Activated naive CD4-positive, alpha-beta T cell treated with Interleukin-2 at 50 U/mL for 16 hours (primary cell): ENCODE data around the gene RUNX2.

Experiments
- DNase-seq: peaks from one replicate; pipeline ENCODE4 v3.0.0-alpha.2; 2020

RUNX2 gene

DNA sequence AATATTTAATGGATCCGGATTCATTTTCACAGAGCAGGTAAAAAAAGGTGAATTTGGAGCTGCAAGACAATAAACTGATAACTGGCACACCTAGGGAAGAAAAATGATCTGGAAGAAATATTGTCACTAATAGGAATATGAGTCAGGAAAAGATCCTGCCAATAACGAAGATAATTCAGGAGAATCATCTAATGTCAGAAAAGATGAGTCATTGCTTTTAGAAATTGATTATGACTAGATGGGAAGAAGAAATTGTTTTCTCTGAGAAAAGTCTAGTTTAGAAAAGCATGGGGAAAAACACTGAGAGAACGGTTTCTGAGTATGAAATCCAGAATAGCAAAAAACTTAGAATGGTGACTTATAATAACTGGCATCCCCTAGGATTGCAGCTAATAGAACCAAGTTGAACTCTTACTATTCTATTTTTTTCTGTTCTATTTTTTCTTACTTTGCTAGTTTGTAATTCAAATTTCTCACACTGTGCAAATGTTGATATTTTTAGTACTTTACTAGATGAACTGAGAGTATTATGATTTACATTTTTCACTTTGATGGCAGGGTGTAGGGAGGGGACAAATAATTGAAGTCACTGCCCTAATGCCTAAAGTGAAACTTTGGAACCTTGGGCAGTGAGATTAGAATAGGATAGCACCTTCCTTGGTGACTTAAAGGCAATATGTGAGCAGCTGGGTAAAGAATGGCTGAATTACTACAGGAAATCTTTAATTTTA is 87.8 kb downstream of the RUNX2 start:
- no peak for DNase-seq

DNA sequence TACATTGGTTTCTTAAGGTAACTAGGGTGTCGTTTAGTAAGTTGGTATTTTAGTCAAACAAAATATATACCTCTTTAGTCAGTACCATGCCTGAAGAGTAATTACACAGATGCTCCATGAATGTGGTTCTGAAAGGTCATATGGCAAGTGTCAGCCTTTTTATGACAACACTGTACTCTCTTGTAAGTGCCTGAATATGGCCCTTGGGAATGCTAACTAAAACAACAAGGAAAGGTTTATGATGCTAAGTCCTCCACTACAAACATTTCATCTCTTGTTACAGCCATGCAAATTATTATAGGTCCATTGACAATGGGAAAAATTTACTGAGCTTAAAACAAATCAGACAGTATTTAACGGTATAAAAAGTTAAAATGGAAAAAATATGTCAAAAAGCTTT is 88.6 kb downstream of the RUNX2 start:
- no peak for DNase-seq

GRCh38 chr6:45417436-45417835 is 89.3 kb downstream of the RUNX2 start:
- no peak for DNase-seq

DNA sequence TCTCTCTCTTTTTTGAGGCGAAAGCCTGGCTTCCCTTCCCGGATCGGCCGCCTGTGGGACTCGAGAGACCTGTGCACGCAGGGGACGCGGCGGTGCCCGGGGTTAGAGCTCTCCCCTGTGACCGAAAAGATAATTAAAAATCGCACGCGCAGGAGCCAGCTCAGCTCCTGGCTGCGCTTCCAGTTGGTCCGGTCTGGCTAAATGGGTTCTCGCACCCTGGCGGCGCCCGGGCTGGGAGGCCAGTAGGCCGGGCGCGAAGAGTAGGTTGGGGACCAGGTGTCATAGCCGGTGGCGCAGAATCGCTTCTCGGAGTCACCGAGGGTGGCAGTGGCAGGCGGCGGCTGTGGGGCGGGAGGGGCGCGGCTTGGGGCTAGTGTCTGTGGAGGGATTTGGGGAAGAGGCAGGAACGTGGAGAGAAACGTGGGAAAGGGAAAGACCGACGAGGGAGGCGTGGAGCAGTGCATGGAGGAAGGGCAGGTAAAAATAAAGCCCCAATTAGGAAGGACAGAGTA is 91.5 kb downstream of the RUNX2 start:
- peak; percentile 73 for DNase-seq

DNA sequence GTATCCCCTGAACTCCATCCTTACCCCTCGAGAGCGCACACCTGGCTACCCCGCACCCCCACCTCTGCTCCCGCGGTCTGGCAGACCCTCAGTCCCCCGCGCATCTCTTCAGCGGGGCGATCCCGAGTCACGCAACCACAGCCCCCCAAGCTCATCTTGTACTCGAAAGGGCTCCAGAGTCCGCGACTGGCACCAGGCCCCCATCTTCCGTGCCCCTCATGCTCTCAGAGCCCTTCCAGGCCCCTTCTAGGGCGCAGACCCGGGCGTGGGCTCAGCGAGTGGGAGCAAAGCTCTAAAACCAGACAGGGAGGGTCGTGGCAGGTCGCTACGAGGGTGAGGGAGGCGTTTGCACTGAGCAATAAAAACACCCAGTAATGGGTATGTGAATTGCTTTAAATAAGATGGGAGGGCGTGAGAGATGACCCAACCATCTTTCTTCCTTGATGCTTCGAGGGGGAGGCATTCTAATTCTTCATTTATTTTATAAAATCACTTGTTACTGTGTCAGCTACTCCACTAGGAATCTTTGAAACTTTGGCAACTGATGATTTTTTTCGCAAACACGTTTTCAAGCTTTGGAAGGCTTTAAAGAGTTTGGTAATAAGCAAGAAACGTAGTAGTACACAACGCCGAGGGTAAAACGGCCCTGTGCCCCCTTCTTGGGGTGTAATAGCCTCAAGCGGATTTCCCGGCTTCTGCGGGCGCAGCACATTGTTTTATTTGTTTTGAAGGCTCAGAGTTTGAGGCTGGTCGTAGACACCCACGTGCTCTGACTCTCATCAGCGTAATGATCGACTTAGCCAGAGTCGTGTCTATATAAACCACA is 92.2 kb downstream of the RUNX2 start:
- DNase-seq = peak; percentile 77

DNA sequence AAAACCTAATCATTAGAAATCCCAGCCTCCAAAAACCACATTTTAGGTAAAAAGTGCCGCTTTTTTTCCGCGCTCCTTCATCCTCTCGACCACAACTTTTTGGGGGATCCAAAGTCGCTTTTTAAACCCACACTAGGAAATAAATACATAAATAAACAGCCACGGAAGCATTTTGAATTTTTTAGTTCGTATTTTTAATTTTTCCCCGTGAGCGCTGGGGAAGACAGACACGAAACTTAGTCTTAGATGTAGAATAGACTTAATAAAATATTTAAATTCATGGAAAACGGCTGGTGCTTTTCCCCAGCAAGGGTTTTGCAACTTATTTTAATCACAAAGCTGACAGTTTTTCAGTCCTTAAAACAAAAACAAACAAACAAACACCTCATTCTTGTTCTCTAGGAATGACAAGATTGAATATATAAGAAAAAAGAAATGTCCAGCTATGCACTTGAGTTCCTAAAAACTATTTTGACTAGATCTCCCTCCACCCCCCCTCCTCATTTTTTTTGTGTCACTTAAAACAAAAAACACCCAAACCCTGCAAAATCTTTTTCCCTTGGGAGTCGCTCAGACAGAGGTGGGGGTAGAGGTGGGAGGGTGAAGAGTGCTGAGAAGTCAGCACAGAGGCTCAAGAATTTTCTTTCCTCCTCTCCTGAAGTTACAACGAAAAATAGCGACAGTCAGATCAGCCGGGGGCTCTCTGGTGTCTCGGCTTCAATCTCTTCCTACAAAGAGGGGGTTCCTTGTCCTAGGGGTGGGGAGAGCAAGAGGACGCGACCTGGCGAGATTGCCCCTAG is 93.0 kb downstream of the RUNX2 start:
- no peak for DNase-seq

- DNase-seq = peak; percentile 68
These were observed 93.8 kb downstream of the RUNX2 start for GRCh38 chr6:45421709-45422502.

DNA sequence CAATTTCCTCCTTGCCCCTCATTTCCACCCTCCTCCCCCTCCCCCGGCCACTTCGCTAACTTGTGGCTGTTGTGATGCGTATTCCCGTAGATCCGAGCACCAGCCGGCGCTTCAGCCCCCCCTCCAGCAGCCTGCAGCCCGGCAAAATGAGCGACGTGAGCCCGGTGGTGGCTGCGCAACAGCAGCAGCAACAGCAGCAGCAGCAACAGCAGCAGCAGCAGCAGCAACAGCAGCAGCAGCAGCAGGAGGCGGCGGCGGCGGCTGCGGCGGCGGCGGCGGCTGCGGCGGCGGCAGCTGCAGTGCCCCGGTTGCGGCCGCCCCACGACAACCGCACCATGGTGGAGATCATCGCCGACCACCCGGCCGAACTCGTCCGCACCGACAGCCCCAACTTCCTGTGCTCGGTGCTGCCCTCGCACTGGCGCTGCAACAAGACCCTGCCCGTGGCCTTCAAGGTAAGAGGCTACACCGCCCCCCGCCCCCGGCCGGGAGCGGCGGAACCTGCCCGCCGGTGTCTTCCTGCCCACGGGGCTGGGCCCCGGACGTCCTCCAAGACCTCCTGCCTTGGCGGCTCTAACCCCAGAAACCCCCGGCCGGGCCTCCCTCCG is 94.5 kb downstream of the RUNX2 start:
- peak; percentile 68 for DNase-seq

- DNase-seq = peak; percentile 56
These were observed 95.1 kb downstream of the RUNX2 start for GRCh38 chr6:45423111-45423823.

- DNase-seq = peak; percentile 37
These were observed 95.8 kb downstream of the RUNX2 start for GRCh38 chr6:45423824-45424450.

DNA sequence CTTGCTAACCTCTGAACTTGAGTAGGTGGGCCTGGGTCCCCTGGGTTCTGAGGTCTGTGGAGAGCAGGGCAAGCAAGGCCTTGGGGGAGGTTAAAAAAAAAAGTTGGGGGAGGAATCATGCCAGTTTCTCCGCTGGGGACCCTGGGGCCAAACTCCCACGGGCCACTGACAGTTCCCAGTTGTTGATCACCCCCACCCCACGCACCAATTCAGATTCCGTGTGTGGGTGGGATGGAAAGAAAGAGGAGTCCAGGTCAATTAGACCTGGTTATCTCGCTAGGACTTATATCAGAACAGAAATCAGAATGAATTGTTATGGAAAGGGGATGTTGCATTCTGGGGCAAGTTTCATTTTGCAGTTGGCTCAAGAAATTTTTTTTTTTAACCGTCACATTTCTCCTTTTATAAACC is 96.3 kb downstream of the RUNX2 start:
- DNase-seq = peak; percentile 70

DNA sequence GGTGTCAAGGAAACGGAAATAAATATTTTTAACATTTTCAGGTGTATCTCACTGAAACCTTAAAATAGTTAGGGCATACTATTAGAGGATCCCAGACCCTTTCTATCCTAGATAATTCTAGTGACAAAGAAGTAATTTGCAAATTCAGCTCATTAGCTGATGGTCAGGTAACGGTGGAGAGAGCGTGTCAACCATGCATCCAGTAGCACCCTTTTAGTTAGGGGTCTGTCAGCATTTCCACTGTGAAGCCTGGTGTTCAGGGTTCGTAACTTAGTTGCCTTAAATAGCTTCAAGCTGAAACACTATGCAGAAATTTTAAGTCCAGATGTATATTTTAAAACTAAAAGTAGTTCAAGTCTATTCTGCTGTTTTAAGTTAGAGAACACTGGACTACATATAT is 98.1 kb downstream of the RUNX2 start:
- DNase-seq = no peak

GRCh38 chr6:45427726-45428125 is 99.6 kb downstream of the RUNX2 start:
- DNase-seq = no peak

DNA sequence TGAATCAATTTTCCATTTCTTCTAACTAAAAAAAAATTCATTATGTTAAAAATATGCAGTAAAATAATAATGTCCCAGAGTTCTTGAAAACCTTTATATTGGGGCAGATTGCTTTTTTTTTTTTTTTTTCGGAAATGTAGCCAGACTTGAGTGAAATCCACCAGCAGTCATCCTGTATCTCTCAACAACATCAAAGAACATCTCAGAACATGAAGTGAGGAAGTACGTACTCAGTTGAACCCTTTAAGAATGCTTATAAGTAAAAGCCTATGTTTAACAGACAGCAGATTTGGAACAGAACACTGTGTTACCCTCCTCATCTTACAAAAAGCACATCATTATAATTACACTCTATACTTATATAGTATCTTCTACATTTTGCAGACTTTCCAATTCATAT is 100.6 kb downstream of the RUNX2 start:
- no peak for DNase-seq

DNA sequence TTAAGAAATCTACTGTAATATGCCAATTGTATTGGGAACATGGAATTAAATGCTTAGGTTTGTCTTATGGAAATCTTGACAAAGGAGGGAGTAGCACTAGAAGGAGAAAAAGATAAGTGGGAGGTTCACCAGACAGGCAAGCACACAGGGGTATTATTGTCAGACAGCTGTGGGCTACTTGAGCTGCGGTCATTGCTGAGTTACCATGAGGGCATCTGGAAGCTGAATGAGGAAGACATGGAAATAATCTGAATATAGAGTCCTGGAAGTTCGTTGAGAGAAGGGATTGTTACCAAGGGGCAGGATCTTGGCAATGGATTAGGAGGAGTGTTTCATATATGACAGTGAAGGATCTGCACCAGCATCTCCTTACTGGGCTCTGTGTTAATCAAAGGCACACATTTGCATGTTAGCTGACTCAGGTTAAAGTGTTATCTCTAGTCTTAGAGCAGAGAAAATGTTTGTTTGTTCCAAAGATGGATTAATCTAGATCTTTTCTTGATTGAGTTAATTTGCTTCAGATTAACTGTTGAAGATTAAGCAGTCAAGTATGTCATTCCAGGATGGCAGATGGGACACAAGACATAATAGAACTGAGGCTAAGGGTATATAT is 102.6 kb downstream of the RUNX2 start:
- no peak for DNase-seq

GRCh38 chr6:45431317-45432065 is 103.4 kb downstream of the RUNX2 start:
- DNase-seq = no peak

DNA sequence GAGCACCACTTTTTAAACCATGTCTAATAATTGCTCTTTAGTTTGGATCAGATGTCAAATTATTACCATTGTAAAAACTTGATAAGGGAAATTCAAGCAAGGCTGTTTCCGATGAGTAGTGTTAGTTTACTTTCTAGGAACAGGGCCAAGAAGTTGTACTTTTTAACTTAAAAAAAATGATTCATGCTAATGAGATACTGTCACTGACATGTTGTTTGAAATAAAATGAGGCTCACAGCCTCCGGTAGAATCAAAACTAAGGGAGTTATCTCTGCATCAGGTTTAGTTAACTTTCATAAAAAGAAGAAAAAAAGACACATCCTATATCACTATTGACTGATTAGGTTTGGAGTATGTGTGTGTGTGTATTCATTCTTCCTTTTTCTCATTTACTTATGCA is 104.8 kb downstream of the RUNX2 start:
- no peak for DNase-seq

- DNase-seq = no peak
These were observed 105.6 kb downstream of the RUNX2 start for GRCh38 chr6:45433533-45434380.

- DNase-seq = no peak
These were observed 106.2 kb downstream of the RUNX2 start for GRCh38 chr6:45434381-45434700.
